ENCODE data around the gene GATA5.

GRCh38 chr20:62519826-62520225 is 44.0 kb upstream of the GATA5 start:
- no peak for TF ChIP-seq POLR2A (IDR thresholded peaks at IDR 0.05)
- TF ChIP-seq CTCF (IDR thresholded peaks at IDR 0.05 in 4 of 5, conservative IDR thresholded peaks at IDR 0.05 in 1 of 5) = no peak

Data from gastrocnemius medialis (tissue), 4 donors.